Activated CD8-positive, alpha-beta memory T cell treated with anti-CD3 and anti-CD28 coated beads, Interleukin-2, amount 50 U/mL, for 24 hours (primary cell): ENCODE results near the gene PLEKHA8.
"Not testable (repeated sequence)": the region's sequence is repeated elsewhere in the genome, so short reads cannot be mapped to it uniquely, and the experiment has no call there.

Source experiments
- DNase-seq: peaks from one replicate; pipeline ENCODE4 v3.0.0-alpha.2; 2020; ENCODE audit errors: extremely low read depth

The PLEKHA8 gene

GRCh38 chr7:30023524-30023923 lies 4.7 kb upstream of the PLEKHA8 start:
- no peak for DNase-seq

DNA sequence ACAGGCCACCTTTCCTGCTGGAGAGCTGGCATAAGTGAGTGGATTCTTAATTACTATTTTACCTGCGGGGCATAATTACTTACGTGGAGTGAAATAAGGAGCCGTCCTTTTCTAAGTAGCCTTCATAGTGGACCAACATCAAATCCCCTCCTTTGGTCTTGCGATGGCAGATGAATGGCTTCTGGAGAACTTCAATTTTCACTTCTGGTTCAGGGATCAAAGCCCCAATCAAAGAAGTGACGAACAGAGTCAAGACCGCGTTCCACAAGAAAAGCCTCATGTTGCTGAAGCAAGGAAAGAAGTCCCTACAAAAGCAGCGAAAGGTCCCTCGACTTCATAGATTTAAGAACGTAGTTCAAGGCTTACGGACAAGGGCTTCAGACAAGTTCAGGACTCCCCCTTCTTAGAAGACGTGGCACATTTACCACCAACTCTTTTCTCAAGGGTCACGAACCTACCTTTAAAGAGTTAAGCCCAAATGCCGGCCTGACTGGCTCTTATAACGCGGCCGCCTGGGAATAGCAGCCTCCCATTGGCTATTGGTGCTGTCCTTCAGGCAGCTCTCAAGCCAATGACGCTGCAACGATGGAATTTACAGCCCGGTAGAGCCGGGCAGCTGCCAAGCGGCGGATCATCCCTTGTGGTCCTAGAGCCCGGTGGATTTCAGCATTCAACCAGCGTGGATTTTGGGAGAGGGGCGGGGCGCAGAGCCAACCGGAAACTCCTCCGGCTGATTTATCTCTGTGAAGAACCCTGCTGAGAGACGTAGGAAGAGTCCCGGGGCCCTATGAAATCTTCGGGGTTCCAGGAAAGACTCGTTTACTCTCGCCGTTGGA lies 1.8 kb upstream of the PLEKHA8 start, which contains the start of gene FKBP14:
Gene FKBP14 (minus strand): TSS at position 474 of the 836 bp plus-strand sequence. CDS start 194 bp downstream, at position 280.
- peak; percentile 83 for DNase-seq

DNA sequence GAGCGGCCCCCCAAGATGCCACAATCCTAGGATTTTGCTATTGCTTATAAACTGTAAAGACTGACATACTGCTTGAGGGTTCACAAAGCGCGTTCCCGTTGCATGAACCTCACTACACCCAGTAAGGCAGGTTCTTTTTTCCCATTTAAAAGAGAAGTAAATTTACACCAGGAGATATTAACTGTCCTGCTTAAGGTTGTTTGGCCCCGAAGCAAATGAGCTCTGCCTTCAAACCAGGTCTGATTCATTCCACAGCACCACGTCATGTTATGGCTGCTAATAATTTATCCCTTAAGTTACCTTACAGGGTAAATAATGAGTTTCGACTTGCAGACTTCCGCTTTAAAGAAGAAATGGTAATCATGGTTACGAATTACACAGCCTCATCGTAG lies 1.2 kb upstream of the PLEKHA8 start:
- DNase-seq = no peak

GRCh38 chr7:30027740-30028215 lies 434 bp upstream of the PLEKHA8 start:
- no peak for DNase-seq

- DNase-seq = no peak
Observed at GRCh38 chr7:30028749-30029635, 780 bp downstream of the PLEKHA8 start.

DNA sequence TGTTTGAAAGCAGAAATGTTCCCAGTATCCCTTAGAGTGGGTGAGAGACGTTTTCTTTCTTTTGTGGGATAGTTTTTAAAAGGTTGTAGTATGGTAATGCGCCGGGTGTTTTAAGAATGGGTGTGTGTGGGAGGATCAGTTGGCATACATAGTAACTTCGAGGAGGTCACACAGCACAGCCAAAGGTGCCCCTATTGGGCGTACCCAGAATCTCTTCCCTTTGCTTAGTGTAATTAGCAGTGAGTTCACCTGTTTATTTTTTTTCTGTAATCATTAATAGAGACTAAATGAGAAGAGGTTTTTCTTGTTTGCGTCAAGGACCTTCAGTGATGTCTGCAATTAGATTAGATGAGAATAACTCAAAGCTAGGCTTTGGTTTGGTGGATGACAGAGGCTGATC lies 1.5 kb downstream of the PLEKHA8 start:
- no peak for DNase-seq

DNA sequence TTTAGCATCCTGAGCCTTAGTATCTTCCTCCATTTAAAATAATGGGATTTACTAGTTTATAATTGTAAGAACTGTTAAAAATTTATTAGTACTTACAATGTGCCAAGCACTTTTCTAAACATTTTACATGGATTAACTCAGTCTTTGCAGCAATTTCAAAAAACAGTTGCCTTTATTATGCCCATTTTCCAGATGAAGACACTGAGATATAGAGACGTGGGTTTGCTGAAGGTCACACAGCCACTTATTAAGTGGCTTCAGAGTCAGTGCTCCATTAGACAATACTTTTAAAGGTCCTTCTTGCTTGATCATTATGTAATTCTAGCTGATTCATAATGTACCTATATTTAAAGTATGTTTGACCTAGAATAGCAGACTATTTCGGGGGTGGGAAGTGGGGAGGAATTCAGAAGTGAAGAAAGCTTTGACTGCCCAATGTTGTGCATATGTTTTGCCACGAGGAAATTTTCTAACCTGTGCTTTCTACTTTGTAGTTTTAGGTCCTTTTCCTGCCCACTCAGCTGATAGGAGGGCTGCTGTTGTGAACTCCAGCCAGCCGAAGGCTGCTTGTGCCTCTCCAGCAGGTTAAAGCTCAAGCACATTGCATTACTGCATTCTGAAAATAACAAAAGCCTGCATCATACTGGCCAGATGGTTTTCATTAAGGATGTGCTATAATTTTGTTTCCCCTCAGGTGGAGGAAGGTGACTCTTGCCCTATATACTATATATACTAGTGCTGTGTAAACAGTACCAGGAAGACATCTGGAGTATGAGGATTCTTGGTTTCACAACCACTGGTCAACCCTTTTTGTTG lies 4.3 kb downstream of the PLEKHA8 start:
- no peak for DNase-seq

- no peak for DNase-seq
Observed at GRCh38 chr7:30034501-30034900, 6.3 kb downstream of the PLEKHA8 start.

DNA sequence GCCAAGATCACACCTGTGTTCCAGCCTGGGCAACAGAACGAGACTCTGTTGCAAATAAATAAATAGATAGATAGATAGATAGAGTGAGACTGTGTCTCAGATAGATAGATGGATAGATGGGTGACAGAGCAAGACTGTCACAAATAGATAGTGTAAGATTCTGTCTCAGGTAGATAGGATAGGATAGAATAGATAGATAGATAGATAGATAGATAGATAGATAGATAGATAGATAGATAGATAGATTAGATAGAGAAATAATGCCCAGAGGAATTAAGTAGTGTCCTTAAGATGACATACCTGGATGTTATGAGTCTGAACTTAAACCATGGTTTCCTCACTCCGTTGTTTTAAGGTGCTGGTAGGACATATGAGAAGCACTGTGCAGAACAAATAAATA lies 8.0 kb downstream of the PLEKHA8 start:
- no peak for DNase-seq

DNA sequence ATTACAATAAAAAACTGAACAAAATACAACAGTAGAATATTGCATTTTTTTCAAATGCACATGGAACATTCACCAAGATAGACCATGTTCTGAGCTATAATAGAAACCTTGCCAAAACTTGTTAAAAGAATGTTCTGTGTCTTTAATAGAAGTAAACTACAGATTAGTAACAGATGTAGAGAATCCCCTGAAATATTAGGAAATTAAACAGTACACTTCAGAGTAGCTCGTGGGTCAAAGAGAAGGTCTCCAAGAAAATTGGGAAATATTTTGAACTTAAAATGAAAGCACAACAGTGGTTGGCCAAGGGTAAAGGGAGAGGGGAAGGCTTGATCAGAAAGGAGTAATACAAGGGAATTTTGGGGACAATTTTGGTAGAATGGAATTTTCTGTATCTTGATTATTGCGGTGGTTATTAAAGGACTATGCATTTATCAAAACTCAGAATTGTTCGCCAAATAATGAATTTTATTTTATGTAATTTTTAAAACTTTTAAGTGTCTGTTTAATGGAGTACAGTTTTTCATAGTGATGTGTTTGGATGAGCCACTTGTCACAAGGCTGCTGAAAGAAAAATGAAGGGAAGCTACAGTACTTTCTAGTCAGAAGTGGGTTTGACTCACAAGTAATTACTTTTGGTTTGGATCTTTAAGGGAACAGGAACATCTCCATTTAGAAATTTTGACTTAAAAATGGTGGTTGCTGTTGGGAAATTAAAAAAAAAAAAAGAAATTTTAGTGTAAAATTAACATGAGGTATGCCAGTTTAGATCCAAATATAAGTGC lies 10.2 kb downstream of the PLEKHA8 start:
- no peak for DNase-seq

GRCh38 chr7:30040938-30041337 lies 12.7 kb downstream of the PLEKHA8 start:
- no peak for DNase-seq

DNA sequence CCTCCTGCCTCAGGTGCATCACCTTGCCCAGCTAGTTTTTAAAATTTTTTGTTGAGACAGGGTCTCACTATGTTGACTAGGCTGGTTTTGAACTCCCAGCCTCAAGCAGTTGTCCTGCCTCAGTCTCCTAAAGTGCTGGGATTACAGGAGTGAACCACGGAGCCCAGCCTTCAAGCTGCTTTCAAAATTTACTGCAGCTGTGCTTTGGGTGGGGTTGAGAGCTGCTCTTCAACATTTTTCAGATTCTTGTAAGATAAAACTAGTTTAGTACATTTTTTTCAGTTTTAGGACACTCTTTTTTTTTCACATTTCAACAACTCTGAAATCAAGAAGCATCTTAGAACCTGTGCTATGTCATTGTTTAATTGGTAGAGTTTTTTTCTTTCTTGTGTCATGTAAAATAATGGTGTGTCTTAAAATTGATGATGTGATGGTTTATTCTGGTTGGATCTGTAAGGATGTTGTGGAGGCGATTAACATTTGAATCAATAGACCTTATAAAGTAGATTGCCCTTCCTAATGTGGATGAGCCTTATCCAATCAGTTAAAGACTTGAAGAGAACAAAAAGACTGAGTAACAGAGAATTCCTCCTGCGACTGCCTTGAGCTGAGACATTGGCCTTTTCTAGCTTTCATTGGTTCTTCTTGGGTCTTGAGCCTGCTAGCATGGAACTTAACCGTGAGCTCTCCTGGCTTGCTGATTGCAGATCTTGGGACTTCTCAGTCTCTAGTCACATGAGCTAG lies 13.5 kb downstream of the PLEKHA8 start:
- DNase-seq = no peak

DNA sequence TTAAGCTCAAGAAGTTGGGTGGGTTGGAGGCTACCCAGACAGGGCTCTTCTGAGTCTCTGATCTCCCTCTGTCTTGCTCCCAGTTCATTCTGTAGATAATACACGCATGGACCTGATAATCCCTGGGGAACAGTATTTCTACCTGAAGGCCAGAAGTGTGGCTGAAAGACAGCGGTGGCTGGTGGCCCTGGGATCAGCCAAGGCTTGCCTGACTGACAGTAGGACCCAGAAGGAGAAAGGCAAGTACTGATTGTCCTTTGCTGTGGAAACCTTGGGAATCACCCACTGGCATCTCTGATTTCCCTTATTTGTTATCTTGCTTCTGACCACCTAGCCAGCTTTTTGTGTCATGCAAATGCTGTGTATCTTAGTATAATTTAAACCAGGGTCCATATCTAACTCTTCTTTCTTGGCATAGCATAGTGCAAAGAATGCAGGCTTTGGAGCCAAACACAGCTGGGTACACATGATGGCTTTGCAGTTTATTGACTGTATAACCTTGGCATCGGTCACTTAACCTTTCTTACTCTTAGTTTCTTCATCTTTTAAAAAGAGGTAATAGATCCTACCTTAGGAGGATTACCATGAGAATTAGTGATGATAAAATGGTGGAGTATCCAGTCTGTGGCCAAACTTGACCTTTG lies 18.0 kb downstream of the PLEKHA8 start:
- DNase-seq = no peak

DNA sequence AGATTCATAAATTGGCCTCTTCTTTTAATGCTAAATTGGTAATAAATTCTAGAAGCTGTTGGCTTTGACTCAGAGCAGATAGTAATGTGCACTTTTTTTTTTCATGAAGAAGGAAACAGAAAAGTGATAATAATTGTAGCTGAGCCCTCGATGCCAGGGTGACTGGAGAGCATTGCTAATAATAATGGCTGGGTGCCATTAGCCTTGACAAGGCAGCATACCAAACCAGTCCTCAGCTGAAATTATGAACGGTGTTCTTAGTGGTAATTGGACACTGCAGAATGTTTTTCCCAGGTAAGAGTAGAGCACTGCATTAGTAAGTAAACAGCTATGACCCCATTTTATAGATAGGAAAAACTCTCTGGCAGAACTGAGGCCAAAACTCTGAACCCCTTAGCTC lies 18.9 kb downstream of the PLEKHA8 start:
- no peak for DNase-seq

DNA sequence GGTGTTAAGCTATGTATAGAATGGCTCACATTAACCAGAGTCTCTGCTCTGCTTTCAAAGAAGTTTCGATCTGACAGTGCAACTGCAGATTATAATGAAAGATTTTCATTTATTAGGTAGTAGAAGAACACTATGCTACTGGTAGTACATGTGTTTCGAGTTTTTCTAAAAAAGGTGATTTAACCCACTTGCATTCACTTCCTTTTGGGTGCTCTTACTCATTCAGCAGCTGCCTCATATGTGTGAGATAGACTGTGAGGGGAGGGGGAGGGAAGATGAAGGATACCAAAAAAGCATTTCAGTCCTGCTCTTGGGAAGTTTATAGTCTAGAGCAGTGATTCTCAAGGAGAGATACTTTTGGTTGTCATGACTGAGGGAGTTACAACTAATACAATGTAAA lies 20.4 kb downstream of the PLEKHA8 start:
- no peak for DNase-seq

GRCh38 chr7:30049173-30049572 lies 21.0 kb downstream of the PLEKHA8 start:
- no peak for DNase-seq

GRCh38 chr7:30053068-30053467 lies 24.9 kb downstream of the PLEKHA8 start:
- no peak for DNase-seq

GRCh38 chr7:30057741-30058140 lies 29.5 kb downstream of the PLEKHA8 start:
- DNase-seq = no peak

- not testable (repeated sequence) for DNase-seq
Observed at GRCh38 chr7:30061786-30062185, 33.6 kb downstream of the PLEKHA8 start.

DNA sequence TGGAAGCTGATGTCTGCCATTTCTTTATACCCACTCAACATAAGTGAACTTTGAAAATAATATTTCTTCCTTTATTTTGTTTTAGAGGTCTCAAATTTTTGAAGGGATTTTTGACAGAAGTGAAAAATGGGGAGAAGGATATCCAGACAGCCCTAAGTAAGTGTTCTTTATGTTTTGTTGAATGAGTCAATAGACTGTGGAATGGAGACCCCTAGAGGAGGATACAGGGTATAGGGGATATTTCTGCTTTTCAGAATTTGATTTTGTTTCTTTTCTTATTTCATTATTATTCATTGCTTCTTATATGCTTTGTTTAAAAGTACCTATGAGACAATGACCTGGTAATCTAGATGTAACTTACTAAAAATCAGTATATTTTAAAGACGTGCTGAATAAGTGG lies 34.4 kb downstream of the PLEKHA8 start:
- no peak for DNase-seq
